Parathyroid adenoma (tissue), 2 donors: ENCODE results near the gene RGS6.

ENCODE experiments used
- H2AFZ ChIP-seq: fragments of 300-600 bp; sonication (generic); one replicate; pipeline ENCODE4 v1.7.0; 2017; ENCODE audit warnings: antibody characterized with exemption, mild to moderate bottlenecking
- H3K27ac ChIP-seq: fragments of 300-600 bp; sonication (generic); one replicate; pipeline ENCODE4 v1.7.0; 2017
- H3K27me3 ChIP-seq: fragments of 300-600 bp; sonication (generic); one replicate; pipeline ENCODE4 v1.7.0; 2017; ENCODE audit warnings: low read length; ENCODE audit not compliant: control insufficient read depth, insufficient read depth
- H3K36me3 ChIP-seq: fragments of 300-600 bp; sonication (generic); one replicate; pipeline ENCODE4 v1.7.0; 2017; ENCODE audit warnings: low read length; ENCODE audit not compliant: control insufficient read depth, insufficient read depth
- H3K4me1 ChIP-seq: fragments of 300-600 bp; sonication (generic); one replicate; pipeline ENCODE4 v1.7.0; 2017; ENCODE audit warnings: control low read depth
- H3K4me2 ChIP-seq: fragments of 300-600 bp; sonication (generic); one replicate; pipeline ENCODE4 v1.7.0; 2017; ENCODE audit warnings: low read length
- H3K4me3 ChIP-seq: fragments of 300-600 bp; sonication (generic); one replicate; pipeline ENCODE4 v1.7.0; 2017; ENCODE audit warnings: low read depth, low read length
- H3K79me2 ChIP-seq: fragments of 300-600 bp; sonication (generic); one replicate; pipeline ENCODE4 v1.7.0; 2017; ENCODE audit warnings: control low read depth
- H3K9ac ChIP-seq: fragments of 300-600 bp; sonication (generic); one replicate; pipeline ENCODE4 v1.7.0; 2017; ENCODE audit warnings: mild to moderate bottlenecking
- H3K9me3 ChIP-seq: fragments of 300-600 bp; sonication (generic); one replicate; pipeline ENCODE4 v1.7.0; 2017; ENCODE audit warnings: low read length; ENCODE audit not compliant: control insufficient read depth
- TF ChIP-seq, protein P1 (sequence below): fragments of 300-600 bp; sonication (generic); IDR thresholded peaks from one replicate; pipeline ENCODE4 v1.7.0; 2017; ENCODE audit warnings: antibody characterized with exemption, mild to moderate bottlenecking
- donor health status: primary hyperparathyroidism.

The RGS6 gene

DNA sequence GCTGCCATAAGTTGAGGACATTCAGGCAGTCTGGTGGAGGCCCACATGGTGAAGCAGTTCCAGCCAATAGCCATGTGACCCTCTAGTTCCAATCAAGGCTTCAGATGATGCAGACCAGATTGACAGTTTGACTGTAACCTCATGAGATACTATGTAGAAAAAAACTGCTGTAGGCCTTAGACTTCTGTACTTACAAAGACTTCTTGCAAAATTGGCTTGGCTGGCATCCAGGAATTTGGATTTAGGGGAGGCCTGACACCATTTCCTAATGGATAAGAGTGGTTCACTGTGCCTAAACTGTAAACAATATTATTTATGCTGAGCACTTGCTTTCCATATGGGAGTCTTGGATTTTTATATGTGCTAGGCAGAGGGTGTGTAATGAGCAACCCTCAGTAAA, 76.4 kb downstream of the RGS6 start:
- no peak overlapping the region for H3K4me3 ChIP-seq
- no peaks in the 10 kb centered on the region for H3K27me3 ChIP-seq
- H3K27ac ChIP-seq = no peak overlapping the region
- H2AFZ ChIP-seq = no peak overlapping the region
- H3K4me2 ChIP-seq = no peak overlapping the region
- TF ChIP-seq, protein P1, sequence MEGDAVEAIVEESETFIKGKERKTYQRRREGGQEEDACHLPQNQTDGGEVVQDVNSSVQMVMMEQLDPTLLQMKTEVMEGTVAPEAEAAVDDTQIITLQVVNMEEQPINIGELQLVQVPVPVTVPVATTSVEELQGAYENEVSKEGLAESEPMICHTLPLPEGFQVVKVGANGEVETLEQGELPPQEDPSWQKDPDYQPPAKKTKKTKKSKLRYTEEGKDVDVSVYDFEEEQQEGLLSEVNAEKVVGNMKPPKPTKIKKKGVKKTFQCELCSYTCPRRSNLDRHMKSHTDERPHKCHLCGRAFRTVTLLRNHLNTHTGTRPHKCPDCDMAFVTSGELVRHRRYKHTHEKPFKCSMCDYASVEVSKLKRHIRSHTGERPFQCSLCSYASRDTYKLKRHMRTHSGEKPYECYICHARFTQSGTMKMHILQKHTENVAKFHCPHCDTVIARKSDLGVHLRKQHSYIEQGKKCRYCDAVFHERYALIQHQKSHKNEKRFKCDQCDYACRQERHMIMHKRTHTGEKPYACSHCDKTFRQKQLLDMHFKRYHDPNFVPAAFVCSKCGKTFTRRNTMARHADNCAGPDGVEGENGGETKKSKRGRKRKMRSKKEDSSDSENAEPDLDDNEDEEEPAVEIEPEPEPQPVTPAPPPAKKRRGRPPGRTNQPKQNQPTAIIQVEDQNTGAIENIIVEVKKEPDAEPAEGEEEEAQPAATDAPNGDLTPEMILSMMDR = no peak
- H3K36me3 ChIP-seq = no peaks in the 10 kb centered on the region
- H3K4me1 ChIP-seq = no peaks in the 10 kb centered on the region
- no peaks in the 10 kb centered on the region for H3K79me2 ChIP-seq
- no peaks in the 10 kb centered on the region for H3K9me3 ChIP-seq
- no peak overlapping the region for H3K9ac ChIP-seq

DNA sequence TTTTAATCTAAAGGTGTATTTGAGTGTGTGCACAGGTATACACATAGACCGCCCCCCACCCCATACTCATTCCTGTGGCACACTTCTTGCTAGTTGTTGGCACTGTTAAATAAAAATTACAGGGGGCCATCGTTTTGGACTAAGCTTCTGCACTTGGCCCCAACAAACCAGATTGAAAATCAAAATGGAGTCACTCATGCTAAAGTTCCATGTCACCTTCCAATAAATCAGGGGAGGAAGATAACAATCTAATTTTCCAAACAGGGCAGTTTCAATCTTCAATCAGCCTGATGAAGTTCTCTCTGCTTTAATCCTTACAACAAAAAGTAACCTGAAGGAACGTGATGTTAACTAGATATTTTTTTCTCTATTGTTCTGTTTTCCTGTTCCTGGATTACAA, 78.2 kb downstream of the RGS6 start:
- Histone ChIP-seq H3K9ac (no peak overlapping the region), H3K4me2 (no peak overlapping the region), H3K79me2 (no peaks in the 10 kb centered on the region), H2AFZ (no peak overlapping the region), H3K9me3 (no peaks in the 10 kb centered on the region), H3K4me1 (no peaks in the 10 kb centered on the region), H3K27ac (no peak overlapping the region), H3K36me3 (no peaks in the 10 kb centered on the region), H3K27me3 (no peaks in the 10 kb centered on the region), H3K4me3 (no peak overlapping the region)
- TF ChIP-seq, protein P1 = no peak

DNA sequence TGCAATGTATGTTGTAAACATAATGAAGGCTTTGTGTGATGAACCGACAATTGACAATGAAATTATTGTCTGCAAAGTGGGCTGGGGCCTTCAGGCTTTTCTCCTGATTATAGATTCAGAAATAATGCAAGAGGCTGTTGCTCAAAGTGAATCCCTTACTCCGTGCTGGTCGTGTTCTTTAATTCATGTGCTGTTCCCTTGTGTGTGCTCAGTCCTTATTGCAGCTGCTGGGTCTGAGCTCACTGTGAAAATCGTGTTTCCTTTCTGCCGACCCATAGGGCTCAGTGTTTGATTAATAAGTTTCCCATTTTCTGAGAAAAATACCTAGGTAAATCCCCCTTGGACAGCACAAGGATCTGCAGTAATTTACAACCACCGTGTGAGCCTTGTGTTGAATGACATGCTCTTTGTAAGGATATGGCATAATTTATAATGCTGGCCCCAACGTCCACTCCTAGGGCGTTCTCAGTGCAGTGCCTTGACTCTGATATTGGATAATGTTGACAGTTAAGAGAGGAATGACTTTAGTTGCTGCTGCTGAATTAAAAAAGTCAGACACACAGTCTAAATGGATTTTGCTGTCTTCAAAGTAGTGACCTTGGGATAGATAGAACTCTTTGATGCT, 81.6 kb downstream of the RGS6 start:
- no peaks in the 10 kb centered on the region for H3K79me2 ChIP-seq
- no peaks in the 10 kb centered on the region for H3K27me3 ChIP-seq
- no peak overlapping the region for H2AFZ ChIP-seq
- no peak overlapping the region for H3K4me3 ChIP-seq
- no peak overlapping the region for H3K4me2 ChIP-seq
- H3K27ac ChIP-seq = no peak overlapping the region
- no peaks in the 10 kb centered on the region for H3K36me3 ChIP-seq
- no peaks in the 10 kb centered on the region for H3K9me3 ChIP-seq
- no peak overlapping the region for H3K9ac ChIP-seq
- no peaks in the 10 kb centered on the region for H3K4me1 ChIP-seq
- TF ChIP-seq, protein P1 = no peak

DNA sequence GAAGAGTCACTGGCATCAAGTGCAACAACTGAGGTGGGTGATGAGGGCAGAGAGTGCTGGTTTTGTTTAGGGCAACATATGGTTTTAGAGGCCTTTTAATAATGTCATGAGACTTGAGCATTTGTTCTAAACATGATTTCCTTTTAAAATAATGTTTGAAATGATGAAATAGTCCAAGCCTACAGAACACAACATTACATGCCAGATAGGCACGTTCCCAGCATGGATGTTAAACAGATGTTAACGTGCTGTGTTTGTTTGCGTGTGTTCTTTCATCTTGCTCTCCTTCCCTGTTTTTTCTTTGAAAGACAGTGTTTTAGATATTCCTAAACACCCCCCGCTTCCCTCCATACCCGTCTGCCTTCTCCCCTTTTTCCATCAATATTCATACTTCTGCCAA, 82.3 kb downstream of the RGS6 start:
- H3K36me3 ChIP-seq = no peaks in the 10 kb centered on the region
- no peaks in the 10 kb centered on the region for H3K9me3 ChIP-seq
- TF ChIP-seq, protein P1 = no peak
- no peak overlapping the region for H2AFZ ChIP-seq
- no peaks in the 10 kb centered on the region for H3K79me2 ChIP-seq
- H3K9ac ChIP-seq = no peak overlapping the region
- no peak overlapping the region for H3K4me2 ChIP-seq
- H3K4me1 ChIP-seq = no peaks in the 10 kb centered on the region
- no peak overlapping the region for H3K27ac ChIP-seq
- no peaks in the 10 kb centered on the region for H3K27me3 ChIP-seq
- H3K4me3 ChIP-seq = no peak overlapping the region

DNA sequence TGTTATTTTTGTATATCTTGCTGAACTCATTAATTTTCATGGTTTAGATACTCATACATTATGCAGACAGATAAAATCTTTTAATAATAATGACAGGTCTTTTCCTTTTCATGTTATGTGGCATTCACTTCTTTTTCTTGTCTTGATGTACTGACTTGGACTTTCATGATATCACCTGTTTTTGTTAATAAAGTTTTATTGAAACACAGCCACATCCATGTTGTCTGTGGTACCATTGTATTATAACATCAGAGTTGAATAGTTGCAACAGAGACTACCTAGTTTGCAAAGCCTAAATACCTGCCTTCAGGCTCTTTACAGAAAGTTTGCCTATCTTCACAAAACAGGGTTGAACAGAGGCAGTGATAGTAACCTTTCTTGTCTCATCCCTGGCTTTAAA, 85.1 kb downstream of the RGS6 start:
- Histone ChIP-seq H3K4me3 (no peak overlapping the region), H3K4me2 (no peak overlapping the region), H3K27ac (no peak overlapping the region), H3K9me3 (no peaks in the 10 kb centered on the region), H3K36me3 (no peaks in the 10 kb centered on the region), H3K9ac (no peak overlapping the region), H3K27me3 (no peaks in the 10 kb centered on the region), H3K79me2 (no peaks in the 10 kb centered on the region), H2AFZ (no peak overlapping the region), H3K4me1 (no peaks in the 10 kb centered on the region)
- TF ChIP-seq, protein P1 = no peak
